Neural cell (in vitro differentiated cells): ENCODE data around the gene OOSP1. TPM values are rescaled to one million over a fixed set of nuclear protein-coding genes. Genes with fewer than 3 reads are reported as not detected.

Experiments used
- H2AFZ ChIP-seq: fragments of 200-600, 300-800 bp; sonication (generic), shearing (Covaris generic); 2 replicates; pipeline ENCODE4 v1.6.0; 2014; ENCODE audit warnings: low read depth, mild to moderate bottlenecking, antibody characterized with exemption, low read length, moderate library complexity
- H3F3A ChIP-seq: fragments of 200-600 bp; shearing (Covaris generic); 2 replicates; pipeline ENCODE4 v1.6.1; 2016; ENCODE audit warnings: mild to moderate bottlenecking, moderate library complexity, mixed read lengths, antibody characterized with exemption, low read length; ENCODE audit not compliant: insufficient read depth, poor library complexity, severe bottlenecking
- H3K27ac ChIP-seq: fragments of 200-600, 300-800 bp; sonication (generic), shearing (Covaris generic); 2 replicates; pipeline ENCODE4 v1.5.1; 2014; ENCODE audit warnings: mild to moderate bottlenecking, low read length, moderate library complexity
- H3K27me3 ChIP-seq: fragments of 300-800, 200-600 bp; sonication (generic), shearing (Covaris generic); 2 replicates; pipeline ENCODE4 v1.6.0; 2014; ENCODE audit warnings: mild to moderate bottlenecking, low read depth, low read length, moderate library complexity; ENCODE audit not compliant: insufficient read depth
- H3K36me3 ChIP-seq: fragments of 300-800, 200-600 bp; sonication (generic), shearing (Covaris generic); 2 replicates; pipeline ENCODE4 v1.5.1; 2014; ENCODE audit warnings: mild to moderate bottlenecking, antibody characterized with exemption, low read length, moderate library complexity; ENCODE audit not compliant: insufficient read depth
- H3K4me2 ChIP-seq: fragments of 300-800, 200-600 bp; sonication (generic), shearing (Covaris generic); 2 replicates; pipeline ENCODE4 v1.6.0; 2014; ENCODE audit warnings: mild to moderate bottlenecking, low read length
- H3K4me3 ChIP-seq: fragments of 300-800, 200-600 bp; sonication (generic), shearing (Covaris generic); 2 replicates; pipeline ENCODE4 v1.5.1; 2014; ENCODE audit warnings: mild to moderate bottlenecking, low read length, moderate library complexity
- H3K79me2 ChIP-seq: fragments of 200-600 bp; shearing (Covaris generic); replicated peaks from 2 replicates; pipeline ENCODE4 v1.6.0; 2014; ENCODE audit warnings: mild to moderate bottlenecking, low read length, moderate library complexity; ENCODE audit not compliant: insufficient read depth
- H3K9ac ChIP-seq: fragments of 300-800, 200-600 bp; sonication (generic), shearing (Covaris generic); 2 replicates; pipeline ENCODE4 v1.6.1; 2016; ENCODE audit warnings: mild to moderate bottlenecking, low read length, mixed read lengths
- H3K9me2 ChIP-seq: fragments of 200-600 bp; shearing (Covaris generic); 2 replicates; pipeline ENCODE4 v1.6.1; 2016; ENCODE audit warnings: mild to moderate bottlenecking, low read length, mixed read lengths; ENCODE audit not compliant: insufficient read depth
- H3K9me3 ChIP-seq: fragments of 200-600, 300-800 bp; sonication (generic), shearing (Covaris generic); 2 replicates; pipeline ENCODE4 v1.6.1; 2016; ENCODE audit warnings: mild to moderate bottlenecking, mixed run types, low read length, moderate library complexity, mixed read lengths
- H4K20me1 ChIP-seq: fragments of 200-600 bp; shearing (Covaris generic); 2 replicates; pipeline ENCODE4 v1.6.1; 2016; ENCODE audit warnings: mild to moderate bottlenecking, mixed run types; ENCODE audit not compliant: insufficient read depth
- EP300 ChIP-seq: fragments of 450-650 bp; conservative IDR thresholded peaks from 2 replicates; pipeline ENCODE4 v1.6.1; 2014; ENCODE audit warnings: antibody characterized with exemption, mild to moderate bottlenecking, moderate library complexity; ENCODE audit not compliant: poor library complexity, severe bottlenecking
- EZH2 ChIP-seq: fragments of 200-600, 300-800 bp; shearing (Covaris generic), sonication (generic); IDR thresholded peaks from 2 replicates; pipeline ENCODE4 v1.6.1; 2014; ENCODE audit warnings: antibody characterized with exemption, low read length, borderline replicate concordance, mild to moderate bottlenecking; ENCODE audit not compliant: insufficient read depth, poor library complexity, severe bottlenecking
- MXI1 ChIP-seq: fragments of 450-650 bp; conservative IDR thresholded peaks from 2 replicates; pipeline ENCODE4 v1.6.1; 2014; ENCODE audit warnings: antibody characterized with exemption, mild to moderate bottlenecking; ENCODE audit not compliant: poor library complexity, severe bottlenecking
- POLR2AphosphoS5 ChIP-seq: IDR thresholded peaks from 2 replicates; pipeline ENCODE4 v1.6.1; 2012
- RAD21 ChIP-seq: fragments of 450-650 bp; conservative IDR thresholded peaks from 2 replicates; pipeline ENCODE4 v1.6.1; 2014; ENCODE audit warnings: antibody characterized with exemption, mild to moderate bottlenecking, moderate library complexity
- SMC3 ChIP-seq: fragments of 450-650 bp; conservative IDR thresholded peaks from 2 replicates; pipeline ENCODE4 v1.6.1; 2014; ENCODE audit warnings: antibody characterized with exemption, mild to moderate bottlenecking, moderate library complexity; ENCODE audit not compliant: poor library complexity
- TAF1 ChIP-seq: IDR thresholded peaks from 2 replicates; pipeline ENCODE4 v1.6.1; 2012; ENCODE audit warnings: low read depth
- polyA plus RNA-seq: library from polyadenylated mRNA; depleted of rRNA; stranded (reverse); fragments of >200 nt; gene quantifications from 2 replicates; pipeline ENCODE4 v1.2.3, GENCODE V29; 2014
- TF ChIP-seq, protein P1 (sequence below): fragments of 450-650 bp; IDR thresholded peaks from 2 replicates; pipeline ENCODE4 v1.5.1; 2014; ENCODE audit warnings: antibody characterized with exemption, mild to moderate bottlenecking, moderate library complexity; ENCODE audit not compliant: poor library complexity, severe bottlenecking
- TF ChIP-seq, protein P2 (sequence below): IDR thresholded peaks from 2 replicates; pipeline ENCODE4 v1.6.1; 2012; ENCODE audit warnings: borderline replicate concordance

Gene OOSP1
- polyA plus RNA-seq, 1 donor from 2014 or later, result not detected

DNA sequence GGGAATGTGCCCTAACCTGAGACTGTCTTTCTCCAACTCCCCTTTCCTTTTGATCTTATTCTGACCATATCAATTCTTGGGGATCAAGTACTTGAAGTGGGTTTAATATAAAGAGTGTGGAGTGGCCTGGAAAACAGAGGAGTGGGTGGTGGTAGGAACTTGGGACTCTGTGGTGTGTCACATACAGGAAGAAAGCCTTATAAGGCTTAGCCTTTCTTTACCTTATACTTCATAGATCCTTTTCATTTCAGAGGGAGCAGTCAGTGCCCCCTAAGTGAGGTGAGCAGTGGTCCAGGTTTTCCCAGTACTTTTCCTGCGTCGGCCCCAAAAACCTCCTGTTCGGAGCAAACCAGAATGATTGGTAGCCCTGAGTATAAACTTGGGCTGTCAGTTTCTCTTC lies 486 bp downstream of the OOSP1 start:
- Histone ChIP-seq H4K20me1 (no peaks in the 10 kb centered on the region), H3K4me3 (no peak overlapping the region), H3K4me2 (no peak overlapping the region), H3K36me3 (no peaks in the 10 kb centered on the region), H3K27ac (no peak overlapping the region), H3K27me3 (no peaks in the 10 kb centered on the region), H3K79me2 (no peaks in the 10 kb centered on the region), H3K9me2 (no peaks in the 10 kb centered on the region), H3K9me3 (no peaks in the 10 kb centered on the region), H2AFZ (no peak overlapping the region), H3K9ac (no peak overlapping the region), H3F3A (no peaks in the 10 kb centered on the region)
- TF ChIP-seq EP300, result no peak
- TF ChIP-seq, protein P1, sequence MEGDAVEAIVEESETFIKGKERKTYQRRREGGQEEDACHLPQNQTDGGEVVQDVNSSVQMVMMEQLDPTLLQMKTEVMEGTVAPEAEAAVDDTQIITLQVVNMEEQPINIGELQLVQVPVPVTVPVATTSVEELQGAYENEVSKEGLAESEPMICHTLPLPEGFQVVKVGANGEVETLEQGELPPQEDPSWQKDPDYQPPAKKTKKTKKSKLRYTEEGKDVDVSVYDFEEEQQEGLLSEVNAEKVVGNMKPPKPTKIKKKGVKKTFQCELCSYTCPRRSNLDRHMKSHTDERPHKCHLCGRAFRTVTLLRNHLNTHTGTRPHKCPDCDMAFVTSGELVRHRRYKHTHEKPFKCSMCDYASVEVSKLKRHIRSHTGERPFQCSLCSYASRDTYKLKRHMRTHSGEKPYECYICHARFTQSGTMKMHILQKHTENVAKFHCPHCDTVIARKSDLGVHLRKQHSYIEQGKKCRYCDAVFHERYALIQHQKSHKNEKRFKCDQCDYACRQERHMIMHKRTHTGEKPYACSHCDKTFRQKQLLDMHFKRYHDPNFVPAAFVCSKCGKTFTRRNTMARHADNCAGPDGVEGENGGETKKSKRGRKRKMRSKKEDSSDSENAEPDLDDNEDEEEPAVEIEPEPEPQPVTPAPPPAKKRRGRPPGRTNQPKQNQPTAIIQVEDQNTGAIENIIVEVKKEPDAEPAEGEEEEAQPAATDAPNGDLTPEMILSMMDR, result no peak
- no peak for TF ChIP-seq SMC3
- no peak for TF ChIP-seq MXI1
- TF ChIP-seq, protein P2, sequence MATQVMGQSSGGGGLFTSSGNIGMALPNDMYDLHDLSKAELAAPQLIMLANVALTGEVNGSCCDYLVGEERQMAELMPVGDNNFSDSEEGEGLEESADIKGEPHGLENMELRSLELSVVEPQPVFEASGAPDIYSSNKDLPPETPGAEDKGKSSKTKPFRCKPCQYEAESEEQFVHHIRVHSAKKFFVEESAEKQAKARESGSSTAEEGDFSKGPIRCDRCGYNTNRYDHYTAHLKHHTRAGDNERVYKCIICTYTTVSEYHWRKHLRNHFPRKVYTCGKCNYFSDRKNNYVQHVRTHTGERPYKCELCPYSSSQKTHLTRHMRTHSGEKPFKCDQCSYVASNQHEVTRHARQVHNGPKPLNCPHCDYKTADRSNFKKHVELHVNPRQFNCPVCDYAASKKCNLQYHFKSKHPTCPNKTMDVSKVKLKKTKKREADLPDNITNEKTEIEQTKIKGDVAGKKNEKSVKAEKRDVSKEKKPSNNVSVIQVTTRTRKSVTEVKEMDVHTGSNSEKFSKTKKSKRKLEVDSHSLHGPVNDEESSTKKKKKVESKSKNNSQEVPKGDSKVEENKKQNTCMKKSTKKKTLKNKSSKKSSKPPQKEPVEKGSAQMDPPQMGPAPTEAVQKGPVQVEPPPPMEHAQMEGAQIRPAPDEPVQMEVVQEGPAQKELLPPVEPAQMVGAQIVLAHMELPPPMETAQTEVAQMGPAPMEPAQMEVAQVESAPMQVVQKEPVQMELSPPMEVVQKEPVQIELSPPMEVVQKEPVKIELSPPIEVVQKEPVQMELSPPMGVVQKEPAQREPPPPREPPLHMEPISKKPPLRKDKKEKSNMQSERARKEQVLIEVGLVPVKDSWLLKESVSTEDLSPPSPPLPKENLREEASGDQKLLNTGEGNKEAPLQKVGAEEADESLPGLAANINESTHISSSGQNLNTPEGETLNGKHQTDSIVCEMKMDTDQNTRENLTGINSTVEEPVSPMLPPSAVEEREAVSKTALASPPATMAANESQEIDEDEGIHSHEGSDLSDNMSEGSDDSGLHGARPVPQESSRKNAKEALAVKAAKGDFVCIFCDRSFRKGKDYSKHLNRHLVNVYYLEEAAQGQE, result no peak
- TF ChIP-seq EZH2, result no peak
- no peak for TF ChIP-seq RAD21
- no peak for TF ChIP-seq TAF1
- TF ChIP-seq POLR2AphosphoS5, result no peak

DNA sequence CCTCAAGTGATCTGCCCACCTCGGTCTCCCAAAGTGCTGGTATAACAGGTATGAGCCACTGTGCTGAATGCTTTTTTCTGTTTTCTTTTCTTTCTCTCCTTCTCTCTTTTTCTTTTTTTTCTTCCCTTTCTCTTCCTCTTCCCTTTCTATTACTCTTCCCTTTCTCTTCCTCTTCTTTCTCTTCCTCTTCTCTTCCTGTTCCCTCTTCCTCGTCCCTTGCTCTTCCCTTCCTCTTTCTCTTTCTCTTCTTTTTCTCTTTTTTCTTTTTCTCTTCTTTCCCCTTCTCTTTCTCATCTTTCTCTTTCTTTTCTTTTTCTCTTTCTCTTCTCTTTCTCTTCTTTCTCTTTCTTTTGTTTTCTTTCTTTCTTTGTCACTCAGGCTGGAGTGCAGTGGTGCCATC lies 1.2 kb downstream of the OOSP1 start:
- no peak overlapping the region for H3K27ac ChIP-seq
- no peaks in the 10 kb centered on the region for H3K9me3 ChIP-seq

DNA sequence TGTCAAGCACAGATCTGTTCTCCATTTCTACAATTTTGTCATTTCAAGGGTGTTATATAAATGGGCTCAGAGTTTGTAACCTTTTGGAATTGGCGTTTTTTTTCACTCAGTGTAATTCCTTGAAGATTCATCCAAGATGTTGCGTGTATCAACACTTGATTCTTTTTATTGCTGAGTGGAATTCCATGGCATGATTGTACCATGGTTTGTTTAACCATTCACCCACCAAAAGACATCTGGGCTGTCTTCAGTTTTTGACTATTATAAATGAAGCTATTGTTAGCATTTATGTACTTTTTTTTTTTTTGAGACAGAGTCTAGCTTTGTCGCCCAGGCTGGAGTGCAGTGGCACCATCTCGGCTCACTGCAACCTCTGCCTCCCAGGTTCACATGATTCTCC lies 2.9 kb downstream of the OOSP1 start:
- Histone ChIP-seq H3K4me3 (no peak overlapping the region), H3K9ac (no peak overlapping the region), H3K9me2 (no peaks in the 10 kb centered on the region), H3K79me2 (no peaks in the 10 kb centered on the region), H2AFZ (no peak overlapping the region), H3K9me3 (no peaks in the 10 kb centered on the region), H3F3A (no peaks in the 10 kb centered on the region), H3K27me3 (no peaks in the 10 kb centered on the region), H3K4me2 (no peak overlapping the region), H3K36me3 (no peaks in the 10 kb centered on the region), H4K20me1 (no peaks in the 10 kb centered on the region), H3K27ac (no peak overlapping the region)
- no peak for TF ChIP-seq EP300
- TF ChIP-seq MXI1, result no peak
- no peak for TF ChIP-seq POLR2AphosphoS5
- TF ChIP-seq SMC3, result no peak
- TF ChIP-seq, protein P2, result no peak
- TF ChIP-seq, protein P1, result no peak
- no peak for TF ChIP-seq EZH2
- no peak for TF ChIP-seq RAD21
- TF ChIP-seq TAF1, result no peak

More for the DNA sequence above, 1.2 kb downstream of the OOSP1 start:
- Histone ChIP-seq H2AFZ (no peak overlapping the region), H3K27me3 (no peaks in the 10 kb centered on the region), H3K9me2 (no peaks in the 10 kb centered on the region), H3K9ac (no peak overlapping the region), H3K79me2 (no peaks in the 10 kb centered on the region), H3K4me2 (no peak overlapping the region), H3K4me3 (no peak overlapping the region), H4K20me1 (no peaks in the 10 kb centered on the region), H3F3A (no peaks in the 10 kb centered on the region), H3K36me3 (no peaks in the 10 kb centered on the region)
- TF ChIP-seq MXI1, result no peak
- TF ChIP-seq POLR2AphosphoS5, result no peak
